Progenitor cell of endocrine pancreas (in vitro differentiated cells): ENCODE measurements around the gene SEZ6L. TPM values are rescaled to one million over a fixed set of nuclear protein-coding genes. Genes with fewer than 3 reads are reported as not detected.

ENCODE experiments used
- DNase-seq: peaks from one replicate; pipeline ENCODE4 v3.0.0; 2021; ENCODE audit warnings: low spot score; ENCODE audit not compliant: unreplicated experiment
- H3K27ac Mint-ChIP-seq: 2 replicates; pipeline ENCODE4 v1.8.0; 2021; ENCODE audit warnings: mild to moderate bottlenecking, moderate library complexity, mixed read lengths
- H3K27me3 Mint-ChIP-seq: 2 replicates; pipeline ENCODE4 v1.8.0; 2021; ENCODE audit warnings: mixed read lengths
- H3K36me3 Mint-ChIP-seq: 2 replicates; pipeline ENCODE4 v1.8.0; 2022; ENCODE audit warnings: mixed read lengths; ENCODE audit not compliant: insufficient read depth
- H3K4me1 Mint-ChIP-seq: 2 replicates; pipeline ENCODE4 v1.8.0; 2021; ENCODE audit warnings: low read depth, mixed read lengths
- H3K4me3 Mint-ChIP-seq: 2 replicates; pipeline ENCODE4 v1.8.0; 2021; ENCODE audit warnings: low read depth, mild to moderate bottlenecking, moderate library complexity, mixed read lengths
- H3K9me3 Mint-ChIP-seq: 2 replicates; pipeline ENCODE4 v1.8.0; 2021; ENCODE audit warnings: low read depth, mixed read lengths
- CTCF ChIP-seq: fragments of 200-600 bp; sonication (generic); IDR thresholded peaks from one replicate; pipeline ENCODE4 v1.5.0; 2021; ENCODE audit warnings: antibody characterized with exemption, mild to moderate bottlenecking; ENCODE audit not compliant: unreplicated experiment
- total RNA-seq: library from RNA; stranded (reverse); gene quantifications from 2 replicates; pipeline ENCODE4 v1.2.1, GENCODE V29; 2021

SEZ6L gene
- total RNA-seq, 1 donor from 2014 or later = 26.2 TPM

GRCh38 chr22:26409719-26410335, 240.6 kb downstream of the SEZ6L start:
- TF ChIP-seq CTCF = no peak
- H3K9me3 Mint-ChIP-seq = no peaks in the 10 kb centered on the region
- no peak overlapping the region for H3K27ac Mint-ChIP-seq
- peaks cover 18% of the 10 kb centered on the region for H3K27me3 Mint-ChIP-seq
- no peak overlapping the region for H3K4me3 Mint-ChIP-seq
- peaks cover 1% of the 10 kb centered on the region for H3K4me1 Mint-ChIP-seq
- H3K36me3 Mint-ChIP-seq = no peaks in the 10 kb centered on the region
- no peak for DNase-seq

- Mint-ChIP-seq H3K27ac (no peak overlapping the region), H3K4me3 (no peak overlapping the region), H3K27me3 (peaks cover 13% of the 10 kb centered on the region), H3K4me1 (peaks cover 1% of the 10 kb centered on the region), H3K36me3 (no peaks in the 10 kb centered on the region), H3K9me3 (no peaks in the 10 kb centered on the region)
- no peak for DNase-seq
- TF ChIP-seq CTCF = no peak
These were observed 241.1 kb downstream of the SEZ6L start for GRCh38 chr22:26410386-26410785.

- no peak for DNase-seq
- Mint-ChIP-seq H3K9me3 (no peaks in the 10 kb centered on the region), H3K27ac (no peak overlapping the region), H3K36me3 (no peaks in the 10 kb centered on the region), H3K4me1 (peaks cover 1% of the 10 kb centered on the region), H3K27me3 (peaks cover 37% of the 10 kb centered on the region), H3K4me3 (no peak overlapping the region)
- no peak for TF ChIP-seq CTCF
These were observed 245.1 kb downstream of the SEZ6L start for GRCh38 chr22:26414347-26414746.

- Mint-ChIP-seq H3K4me3 (no peak overlapping the region), H3K36me3 (no peaks in the 10 kb centered on the region), H3K27ac (no peak overlapping the region), H3K27me3 (peaks cover 38% of the 10 kb centered on the region), H3K4me1 (no peaks in the 10 kb centered on the region), H3K9me3 (no peaks in the 10 kb centered on the region)
- no peak for TF ChIP-seq CTCF
- DNase-seq = no peak
These were observed 247.0 kb downstream of the SEZ6L start for GRCh38 chr22:26416256-26416655.

- Mint-ChIP-seq H3K4me3 (no peak overlapping the region), H3K27ac (no peak overlapping the region), H3K9me3 (no peaks in the 10 kb centered on the region), H3K27me3 (peaks cover 38% of the 10 kb centered on the region), H3K4me1 (no peaks in the 10 kb centered on the region), H3K36me3 (no peaks in the 10 kb centered on the region)
- TF ChIP-seq CTCF = no peak
- no peak for DNase-seq
These were observed 247.5 kb downstream of the SEZ6L start for GRCh38 chr22:26416670-26417276.
